AG10803 (cell line): ENCODE measurements around the gene TMEM131L.

ENCODE experiments used
- DNase-seq: peaks from one replicate; pipeline ENCODE4 v3.0.0; 2010; ENCODE audit warnings: low read depth
- H3K4me3 ChIP-seq: 2 replicates; pipeline ENCODE4 v1.5.1; 2011; ENCODE audit warnings: mild to moderate bottlenecking, low read length, control low read depth
- TF ChIP-seq, protein P1 (sequence below): conservative IDR thresholded peaks from 2 replicates; pipeline ENCODE4 v1.5.1; 2011; ENCODE audit warnings: mild to moderate bottlenecking, low read length, control low read depth, inconsistent platforms

The TMEM131L gene

DNA sequence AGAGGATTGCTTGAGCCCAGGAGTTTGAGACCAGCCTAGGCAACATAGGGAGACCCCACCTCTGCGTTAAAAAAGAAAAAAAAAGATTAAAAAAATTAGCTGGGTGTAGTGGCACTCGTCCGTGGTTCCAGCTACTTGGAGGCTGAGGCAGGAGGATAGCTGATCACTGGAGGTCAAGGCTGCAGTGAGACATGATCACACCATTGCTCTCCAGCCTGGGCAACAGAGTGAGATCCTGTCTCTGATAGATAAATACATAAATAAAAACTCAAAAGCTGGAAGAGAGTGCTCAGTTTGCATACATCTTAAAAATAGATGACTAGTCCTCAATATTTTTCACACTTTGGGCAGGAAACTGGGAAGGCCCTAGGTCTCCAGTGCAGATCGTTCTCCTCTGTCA is 54.1 kb downstream of the TMEM131L start:
- TF ChIP-seq, protein P1, sequence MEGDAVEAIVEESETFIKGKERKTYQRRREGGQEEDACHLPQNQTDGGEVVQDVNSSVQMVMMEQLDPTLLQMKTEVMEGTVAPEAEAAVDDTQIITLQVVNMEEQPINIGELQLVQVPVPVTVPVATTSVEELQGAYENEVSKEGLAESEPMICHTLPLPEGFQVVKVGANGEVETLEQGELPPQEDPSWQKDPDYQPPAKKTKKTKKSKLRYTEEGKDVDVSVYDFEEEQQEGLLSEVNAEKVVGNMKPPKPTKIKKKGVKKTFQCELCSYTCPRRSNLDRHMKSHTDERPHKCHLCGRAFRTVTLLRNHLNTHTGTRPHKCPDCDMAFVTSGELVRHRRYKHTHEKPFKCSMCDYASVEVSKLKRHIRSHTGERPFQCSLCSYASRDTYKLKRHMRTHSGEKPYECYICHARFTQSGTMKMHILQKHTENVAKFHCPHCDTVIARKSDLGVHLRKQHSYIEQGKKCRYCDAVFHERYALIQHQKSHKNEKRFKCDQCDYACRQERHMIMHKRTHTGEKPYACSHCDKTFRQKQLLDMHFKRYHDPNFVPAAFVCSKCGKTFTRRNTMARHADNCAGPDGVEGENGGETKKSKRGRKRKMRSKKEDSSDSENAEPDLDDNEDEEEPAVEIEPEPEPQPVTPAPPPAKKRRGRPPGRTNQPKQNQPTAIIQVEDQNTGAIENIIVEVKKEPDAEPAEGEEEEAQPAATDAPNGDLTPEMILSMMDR, result no peak
- no peak overlapping the region for H3K4me3 ChIP-seq
- DNase-seq, result no peak

DNA sequence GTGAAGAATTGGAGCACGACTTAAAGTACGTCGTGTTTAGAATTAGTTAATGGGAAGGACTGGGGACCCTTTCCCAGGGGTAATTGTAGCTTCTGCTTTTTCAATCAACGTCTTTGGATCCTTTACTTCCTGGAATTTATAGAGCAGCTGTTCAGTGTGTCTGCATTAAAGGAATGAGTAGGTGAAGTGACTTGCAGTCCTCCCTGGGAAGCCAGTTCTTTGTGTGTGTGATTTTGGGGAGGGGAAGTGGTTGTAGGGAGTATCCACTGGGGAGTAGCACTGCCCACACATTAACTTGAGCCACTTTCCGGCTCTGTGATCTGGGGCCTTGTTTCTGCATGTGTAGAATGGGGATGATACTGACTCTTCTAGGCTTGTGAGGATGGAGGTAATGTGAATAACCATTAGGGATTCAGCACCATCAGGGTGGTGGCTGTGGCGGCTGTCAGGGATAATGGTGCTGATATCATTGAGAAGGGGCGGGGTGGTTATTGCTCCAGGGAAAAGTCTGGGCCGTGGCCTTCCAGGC is 54.7 kb downstream of the TMEM131L start:
- TF ChIP-seq, protein P1, result no peak
- H3K4me3 ChIP-seq, result no peak overlapping the region
- no peak for DNase-seq

DNA sequence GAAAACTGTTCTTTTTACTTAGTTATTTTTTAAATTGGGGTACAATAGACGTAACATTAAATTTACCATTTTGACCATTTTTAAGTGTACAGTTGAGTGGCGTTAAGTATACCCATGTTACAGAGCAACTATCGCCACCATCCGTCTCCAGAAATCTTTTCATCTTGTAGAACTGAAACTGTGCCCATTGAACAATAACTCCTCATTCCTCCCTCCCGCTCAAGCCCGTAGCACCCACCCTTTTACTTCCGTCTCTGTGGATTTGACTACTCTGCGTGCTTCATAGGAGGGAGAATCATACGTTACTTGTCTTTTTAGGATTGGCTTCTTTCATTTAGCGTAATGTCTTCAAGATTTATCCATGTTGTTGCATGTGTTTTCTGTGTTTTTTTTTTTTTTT is 55.3 kb downstream of the TMEM131L start:
- no peak overlapping the region for H3K4me3 ChIP-seq
- TF ChIP-seq, protein P1, result no peak
- no peak for DNase-seq

DNA sequence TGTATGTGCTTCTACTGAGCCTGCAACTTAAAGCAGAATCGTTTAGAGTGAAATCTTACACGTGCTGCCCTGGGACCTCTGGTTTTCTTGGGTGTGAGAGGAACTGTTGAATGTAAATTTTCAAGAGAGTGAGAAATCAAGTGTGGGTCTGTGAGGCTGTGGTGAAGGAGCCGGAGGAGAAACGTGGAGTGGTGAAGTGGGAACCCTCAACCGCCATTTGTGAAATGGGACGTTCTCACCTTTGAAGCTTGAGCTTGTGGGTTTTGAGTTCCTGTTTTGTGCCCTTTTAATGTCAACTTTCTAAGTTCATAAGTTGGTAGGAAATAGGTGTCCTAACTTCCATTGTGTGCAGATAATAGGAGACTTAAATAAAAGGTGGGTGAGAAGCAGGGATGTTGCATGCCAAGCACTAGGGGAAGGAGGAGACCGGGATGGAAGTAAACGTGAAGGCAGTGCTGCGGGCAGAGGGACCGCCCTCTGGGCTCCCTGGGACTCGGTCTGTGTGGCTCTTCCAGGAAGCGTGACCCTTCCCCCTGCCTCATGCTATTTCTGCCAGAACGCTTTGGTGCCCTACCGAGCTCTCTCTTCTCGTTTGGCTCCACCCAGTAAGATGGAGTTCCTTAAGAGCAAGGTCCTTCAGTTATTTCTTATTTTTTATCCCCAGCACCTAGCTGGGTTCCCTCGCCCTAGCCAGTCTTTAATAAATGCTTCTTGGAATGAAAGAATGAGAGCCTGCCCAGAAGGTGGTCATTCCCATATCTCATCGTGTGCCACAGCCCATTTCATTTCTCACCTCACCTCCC is 56.0 kb downstream of the TMEM131L start:
- H3K4me3 ChIP-seq, result no peak overlapping the region
- DNase-seq, result no peak
- TF ChIP-seq, protein P1, result no peak

GRCh38 chr4:153522802-153523094 is 56.6 kb downstream of the TMEM131L start:
- TF ChIP-seq, protein P1, result no peak
- no peak overlapping the region for H3K4me3 ChIP-seq
- DNase-seq, result no peak

- no peak for DNase-seq
- no peak overlapping the region for H3K4me3 ChIP-seq
- TF ChIP-seq, protein P1, result no peak
Observed at GRCh38 chr4:153523164-153523796, 57.1 kb downstream of the TMEM131L start.

DNA sequence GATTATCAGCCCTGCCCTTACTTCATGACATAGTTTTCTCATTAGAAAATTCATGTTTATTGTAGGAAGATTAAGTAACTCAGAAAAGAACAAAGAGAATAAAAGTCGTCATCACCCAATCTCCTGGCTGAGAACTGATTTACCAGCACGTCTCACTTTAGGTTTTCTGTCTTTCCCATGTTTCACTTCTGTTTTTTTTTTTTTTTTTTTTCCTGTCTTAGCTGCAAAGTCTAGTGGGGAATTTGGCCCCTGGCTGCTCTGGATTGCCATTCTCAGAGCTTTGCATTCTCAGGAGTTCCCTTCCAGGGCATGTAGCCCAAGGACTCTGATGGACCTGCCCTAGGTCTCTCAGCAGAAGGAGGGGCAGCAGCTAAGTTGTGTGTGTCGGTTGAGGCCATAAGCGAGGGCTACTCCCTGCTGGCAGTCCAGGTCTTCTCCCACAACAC is 57.8 kb downstream of the TMEM131L start:
- TF ChIP-seq, protein P1, result no peak
- DNase-seq, result no peak
- no peak overlapping the region for H3K4me3 ChIP-seq
